Measurements from ENCODE around the gene CCDC141.
"Not testable (repeated sequence)": the region's sequence is repeated elsewhere in the genome, so short reads cannot be mapped to it uniquely, and the experiment has no call there.

GRCh38 chr2:179092912-179093311, 43.0 kb upstream of the CCDC141 start:
- TF ChIP-seq POLR2AphosphoS5 (IDR thresholded peaks at IDR 0.05; ENCODE audit: low read depth); GABPA (IDR thresholded peaks at IDR 0.05; ENCODE audit: low read depth); SPI1 (IDR thresholded peaks at IDR 0.05; ENCODE audit: borderline replicate concordance, low read depth): not testable (repeated sequence)
- TF ChIP-seq, protein P1, sequence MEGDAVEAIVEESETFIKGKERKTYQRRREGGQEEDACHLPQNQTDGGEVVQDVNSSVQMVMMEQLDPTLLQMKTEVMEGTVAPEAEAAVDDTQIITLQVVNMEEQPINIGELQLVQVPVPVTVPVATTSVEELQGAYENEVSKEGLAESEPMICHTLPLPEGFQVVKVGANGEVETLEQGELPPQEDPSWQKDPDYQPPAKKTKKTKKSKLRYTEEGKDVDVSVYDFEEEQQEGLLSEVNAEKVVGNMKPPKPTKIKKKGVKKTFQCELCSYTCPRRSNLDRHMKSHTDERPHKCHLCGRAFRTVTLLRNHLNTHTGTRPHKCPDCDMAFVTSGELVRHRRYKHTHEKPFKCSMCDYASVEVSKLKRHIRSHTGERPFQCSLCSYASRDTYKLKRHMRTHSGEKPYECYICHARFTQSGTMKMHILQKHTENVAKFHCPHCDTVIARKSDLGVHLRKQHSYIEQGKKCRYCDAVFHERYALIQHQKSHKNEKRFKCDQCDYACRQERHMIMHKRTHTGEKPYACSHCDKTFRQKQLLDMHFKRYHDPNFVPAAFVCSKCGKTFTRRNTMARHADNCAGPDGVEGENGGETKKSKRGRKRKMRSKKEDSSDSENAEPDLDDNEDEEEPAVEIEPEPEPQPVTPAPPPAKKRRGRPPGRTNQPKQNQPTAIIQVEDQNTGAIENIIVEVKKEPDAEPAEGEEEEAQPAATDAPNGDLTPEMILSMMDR (IDR thresholded peaks at IDR 0.05; ENCODE audit: insufficient read depth, low read length), result not testable (repeated sequence)
- TF ChIP-seq, protein P2, sequence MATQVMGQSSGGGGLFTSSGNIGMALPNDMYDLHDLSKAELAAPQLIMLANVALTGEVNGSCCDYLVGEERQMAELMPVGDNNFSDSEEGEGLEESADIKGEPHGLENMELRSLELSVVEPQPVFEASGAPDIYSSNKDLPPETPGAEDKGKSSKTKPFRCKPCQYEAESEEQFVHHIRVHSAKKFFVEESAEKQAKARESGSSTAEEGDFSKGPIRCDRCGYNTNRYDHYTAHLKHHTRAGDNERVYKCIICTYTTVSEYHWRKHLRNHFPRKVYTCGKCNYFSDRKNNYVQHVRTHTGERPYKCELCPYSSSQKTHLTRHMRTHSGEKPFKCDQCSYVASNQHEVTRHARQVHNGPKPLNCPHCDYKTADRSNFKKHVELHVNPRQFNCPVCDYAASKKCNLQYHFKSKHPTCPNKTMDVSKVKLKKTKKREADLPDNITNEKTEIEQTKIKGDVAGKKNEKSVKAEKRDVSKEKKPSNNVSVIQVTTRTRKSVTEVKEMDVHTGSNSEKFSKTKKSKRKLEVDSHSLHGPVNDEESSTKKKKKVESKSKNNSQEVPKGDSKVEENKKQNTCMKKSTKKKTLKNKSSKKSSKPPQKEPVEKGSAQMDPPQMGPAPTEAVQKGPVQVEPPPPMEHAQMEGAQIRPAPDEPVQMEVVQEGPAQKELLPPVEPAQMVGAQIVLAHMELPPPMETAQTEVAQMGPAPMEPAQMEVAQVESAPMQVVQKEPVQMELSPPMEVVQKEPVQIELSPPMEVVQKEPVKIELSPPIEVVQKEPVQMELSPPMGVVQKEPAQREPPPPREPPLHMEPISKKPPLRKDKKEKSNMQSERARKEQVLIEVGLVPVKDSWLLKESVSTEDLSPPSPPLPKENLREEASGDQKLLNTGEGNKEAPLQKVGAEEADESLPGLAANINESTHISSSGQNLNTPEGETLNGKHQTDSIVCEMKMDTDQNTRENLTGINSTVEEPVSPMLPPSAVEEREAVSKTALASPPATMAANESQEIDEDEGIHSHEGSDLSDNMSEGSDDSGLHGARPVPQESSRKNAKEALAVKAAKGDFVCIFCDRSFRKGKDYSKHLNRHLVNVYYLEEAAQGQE (IDR thresholded peaks at IDR 0.05; ENCODE audit: insufficient replicate concordance, low read depth), result not testable (repeated sequence)
